HepG2 (cell line): Measurements from ENCODE around the gene TXN2. TPM values are rescaled to one million over a fixed set of nuclear protein-coding genes. Genes with fewer than 3 reads are reported as not detected.
A peak's percentile ranks its signal among the peaks of the same experiment; 100 is the strongest.

Experiments
- KLF15 ChIP-seq: sonication (generic); formaldehyde crosslinking; IDR thresholded peaks from 2 replicates; pipeline ENCODE4 v1.8.1; 2023; ENCODE audit warnings: borderline replicate concordance, mild to moderate bottlenecking, inconsistent platforms, missing genetic modification reagents, mixed read lengths
- MIER3 ChIP-seq: IDR thresholded peaks from 2 replicates; pipeline ENCODE4 v1.6.1; 2016; ENCODE audit warnings: missing compliant biosample characterization, borderline replicate concordance
- MLLT10 ChIP-seq: sonication (generic); formaldehyde crosslinking; IDR thresholded peaks from 2 replicates; pipeline ENCODE4 v1.4.0; 2020; ENCODE audit warnings: missing genetic modification reagents
- TBL1XR1 ChIP-seq: fragments of 150-350 bp; IDR thresholded peaks from 2 replicates; pipeline ENCODE4 v1.6.1; 2014; ENCODE audit warnings: borderline replicate concordance, low read length; ENCODE audit not compliant: partially characterized antibody
- TIGD3 ChIP-seq: sonication (generic); formaldehyde crosslinking; IDR thresholded peaks from 2 replicates; pipeline ENCODE4 v1.5.1; 2020; ENCODE audit warnings: mild to moderate bottlenecking, missing genetic modification reagents, borderline replicate concordance
- XRCC5 ChIP-seq: fragments of 200-400 bp; formaldehyde crosslinking; optimal IDR thresholded peaks from 2 replicates; pipeline ENCODE3; 2017; ENCODE audit warnings: mild to moderate bottlenecking, low read length
- ZBTB21 ChIP-seq: sonication (generic); formaldehyde crosslinking; IDR thresholded peaks from 2 replicates; pipeline ENCODE4 v1.4.0; 2020; ENCODE audit warnings: missing genetic modification reagents
- ZBTB3 ChIP-seq: sonication (generic); formaldehyde crosslinking; IDR thresholded peaks from 2 replicates; pipeline ENCODE4 v1.4.0; 2020; ENCODE audit warnings: low read depth, mild to moderate bottlenecking, moderate library complexity, missing genetic modification reagents, borderline replicate concordance
- ZBTB7B ChIP-seq: sonication (generic); formaldehyde crosslinking; IDR thresholded peaks from 2 replicates; pipeline ENCODE4 v1.4.0; 2020; ENCODE audit warnings: missing genetic modification reagents
- ZFP37 ChIP-seq: sonication (generic); formaldehyde crosslinking; IDR thresholded peaks from 2 replicates; pipeline ENCODE4 v1.4.0; 2020; ENCODE audit warnings: missing genetic modification reagents, borderline replicate concordance
- ZNF292 ChIP-seq: sonication (generic); formaldehyde crosslinking; IDR thresholded peaks from 2 replicates; pipeline ENCODE4 v1.8.1; 2022; ENCODE audit warnings: mild to moderate bottlenecking, low read depth, missing genetic modification reagents, borderline replicate concordance
- ZNF30 ChIP-seq: sonication (generic); formaldehyde crosslinking; IDR thresholded peaks from 2 replicates; pipeline ENCODE4 v1.5.0; 2020; ENCODE audit warnings: mild to moderate bottlenecking, missing genetic modification reagents
- ZNF318 ChIP-seq: sonication (generic); formaldehyde crosslinking; IDR thresholded peaks from 2 replicates; pipeline ENCODE4 v1.4.0; 2020; ENCODE audit warnings: mild to moderate bottlenecking, missing genetic modification reagents
- ZNF7 ChIP-seq: IDR thresholded peaks from 2 replicates; pipeline ENCODE4 v1.6.1; 2016; ENCODE audit warnings: missing biosample characterization, missing genetic modification reagents
- ZNF746 ChIP-seq: sonication (generic); formaldehyde crosslinking; IDR thresholded peaks from 2 replicates; pipeline ENCODE4 v1.8.0; 2022; ENCODE audit warnings: mild to moderate bottlenecking, missing genetic modification reagents
- ZNF841 ChIP-seq: sonication (generic); formaldehyde crosslinking; IDR thresholded peaks from 2 replicates; pipeline ENCODE4 v1.8.1; 2023; ENCODE audit warnings: missing genetic modification reagents, borderline replicate concordance
- ZXDC ChIP-seq: sonication (generic); formaldehyde crosslinking; IDR thresholded peaks from 2 replicates; pipeline ENCODE4 v1.5.0; 2020; ENCODE audit warnings: mild to moderate bottlenecking, missing genetic modification reagents
- polyA plus RNA-seq, 8 experiments: library from polyadenylated mRNA; depleted of rRNA in 3 of 8; stranded (reverse) in 7 of 8; unstranded in 1 of 8; fragments of >200 nt; fragmentation: Illumina TruSeq in 4 of 8; extraction: Trizol in 4 of 8; gene quantifications; 2 replicates each; pipeline versions ENCODE4 v1.2.1 to v1.2.3, GENCODE V29; 2011 to 2016; ENCODE audit warnings: low read depth in 4 of 8, missing spikeins in 1 of 8, mixed read lengths in 1 of 8; ENCODE audit not compliant: insufficient read depth in 1 of 8
- total RNA-seq, 5 experiments: library from RNA; depleted of rRNA; stranded (reverse); fragments of >200 nt; fragmentation: Illumina TruSeq; extraction: Trizol; gene quantifications; 2 replicates each; pipeline ENCODE4 v1.2.3, GENCODE V29; 2016; ENCODE audit warnings: low read depth in 1 of 5

The TXN2 gene
- total and polyA plus RNA-seq, 2 of the 13 experiments (the other 11 are each of a cell fraction or from before 2014, with no cell fraction given): 41.4 to 109 TPM

GRCh38 chr22:36481393-36482168, at the start of gene TXN2 (continued):
- TF ChIP-seq ZNF30 (CRISPR knock-in tag) (no peak), MLLT10 (CRISPR knock-in tag) (no peak), ZNF746 (CRISPR knock-in tag) (no peak), ZBTB3 (CRISPR knock-in tag) (no peak), ZBTB21 (peak; percentile 67), ZXDC (CRISPR knock-in tag) (peak; percentile 81; the same call in 1 of the 2 replicates), MIER3 (no peak), ZNF841 (CRISPR knock-in tag) (no peak), XRCC5 (no peak), ZNF318 (no peak), ZNF7 (CRISPR knock-in tag) (no peak), ZBTB7B (CRISPR knock-in tag) (peak; percentile 37; the same call in 1 of the 2 replicates), TBL1XR1 (no peak), ZFP37 (CRISPR knock-in tag) (no peak), TIGD3 (no peak), KLF15 (CRISPR knock-in tag) (no peak), ZNF292 (no peak)
